Adipocyte (in vitro differentiated cells): ENCODE data around the gene ZNF92.
A peak's percentile ranks its signal among the peaks of the same experiment; 100 is the strongest.
"Not testable (repeated sequence)": the region's sequence is repeated elsewhere in the genome, so short reads cannot be mapped to it uniquely, and the experiment has no call there.

Experiments used
- DNase-seq: peaks from one replicate; pipeline ENCODE4 v3.0.0-alpha.2; 2015; ENCODE audit warnings: low read depth
- H3K27me3 ChIP-seq: replicated peaks from 2 replicates; pipeline ENCODE4 v1.7.0; 2013; ENCODE audit warnings: mild to moderate bottlenecking, low read length, moderate library complexity; ENCODE audit not compliant: control insufficient read depth, insufficient read depth
- H3K36me3 ChIP-seq: 2 replicates; pipeline ENCODE4 v1.7.0; 2013; ENCODE audit warnings: low read length, mild to moderate bottlenecking, moderate library complexity; ENCODE audit not compliant: control insufficient read depth, insufficient read depth, severe bottlenecking
- H3K4me1 ChIP-seq: 2 replicates; pipeline ENCODE4 v1.7.0; 2013; ENCODE audit warnings: mild to moderate bottlenecking, low read length, moderate library complexity; ENCODE audit not compliant: control insufficient read depth, insufficient read depth
- H3K4me3 ChIP-seq: 2 replicates; pipeline ENCODE4 v1.7.0; 2013; ENCODE audit warnings: mild to moderate bottlenecking, low read length, moderate library complexity
- H3K9ac ChIP-seq: 2 replicates; pipeline ENCODE4 v1.7.0; 2013; ENCODE audit warnings: mild to moderate bottlenecking, low read length, moderate library complexity
- H3K9me3 ChIP-seq: 2 replicates; pipeline ENCODE4 v1.7.0; 2013; ENCODE audit warnings: mild to moderate bottlenecking, low read length, moderate library complexity; ENCODE audit not compliant: control insufficient read depth

Gene ZNF92

GRCh38 chr7:65429642-65430343, 56.1 kb downstream of the ZNF92 start:
- Histone ChIP-seq H3K36me3 (no peaks in the 10 kb centered on the region), H3K9ac (no peak overlapping the region), H3K27me3 (peaks cover 4% of the 10 kb centered on the region), H3K9me3 (peaks cover 9% of the 10 kb centered on the region), H3K4me3 (no peak overlapping the region), H3K4me1 (no peaks in the 10 kb centered on the region)
- DNase-seq = no peak

DNA sequence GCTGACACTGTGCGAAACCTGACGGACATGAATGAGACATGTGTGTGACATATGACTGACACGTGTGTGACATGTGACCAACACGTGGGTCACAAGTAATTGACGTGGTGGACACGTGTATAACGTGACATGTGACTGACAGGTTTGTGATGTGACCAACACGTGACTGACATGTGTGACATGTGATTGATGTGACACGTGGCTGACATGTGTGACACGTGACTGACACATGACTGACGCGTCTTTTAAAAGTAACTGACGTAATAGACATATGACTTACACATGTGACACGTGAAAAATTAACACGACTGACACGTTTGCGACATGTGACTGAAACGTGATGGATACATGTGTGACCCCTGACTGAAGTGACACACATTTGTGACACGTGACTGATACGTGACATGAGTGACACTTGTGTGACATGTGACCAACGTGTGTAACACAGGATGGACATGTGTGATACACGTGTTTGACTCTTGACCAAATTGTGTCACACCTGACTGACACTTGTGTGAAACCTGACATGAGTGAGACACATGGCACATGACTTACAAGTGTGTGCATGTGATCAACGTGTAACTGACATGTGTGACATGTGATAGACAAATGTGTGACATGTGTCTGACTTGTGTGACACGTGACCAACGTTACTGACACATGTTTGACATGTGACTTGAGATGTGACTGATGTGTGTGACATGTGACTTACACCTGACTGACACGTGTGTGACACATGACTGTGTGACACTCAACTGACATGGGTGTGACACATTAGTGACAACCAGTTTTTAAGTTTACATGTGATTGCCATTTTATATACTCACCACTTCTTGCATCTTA, 56.9 kb downstream of the ZNF92 start:
- H3K27me3 ChIP-seq = peaks cover 4% of the 10 kb centered on the region
- no peaks in the 10 kb centered on the region for H3K36me3 ChIP-seq
- no peak overlapping the region for H3K4me3 ChIP-seq
- no peak overlapping the region for H3K9ac ChIP-seq
- no peak for DNase-seq
- peaks cover 8% of the 10 kb centered on the region for H3K9me3 ChIP-seq
- H3K4me1 ChIP-seq = no peaks in the 10 kb centered on the region

- no peak overlapping the region for H3K4me3 ChIP-seq
- DNase-seq = no peak
- no peak overlapping the region for H3K9ac ChIP-seq
- H3K27me3 ChIP-seq = peaks cover 4% of the 10 kb centered on the region
- no peaks in the 10 kb centered on the region for H3K36me3 ChIP-seq
- H3K4me1 ChIP-seq = peaks cover 13% of the 10 kb centered on the region
- no peaks in the 10 kb centered on the region for H3K9me3 ChIP-seq
These were observed 60.7 kb downstream of the ZNF92 start for GRCh38 chr7:65434307-65434706.

- no peaks in the 10 kb centered on the region for H3K36me3 ChIP-seq
- no peaks in the 10 kb centered on the region for H3K9me3 ChIP-seq
- H3K4me1 ChIP-seq = peaks cover 19% of the 10 kb centered on the region
- no peak for DNase-seq
- no peak overlapping the region for H3K9ac ChIP-seq
- H3K4me3 ChIP-seq = no peak overlapping the region
- H3K27me3 ChIP-seq = peaks cover 4% of the 10 kb centered on the region
These were observed 62.5 kb downstream of the ZNF92 start for GRCh38 chr7:65436163-65436562.

DNA sequence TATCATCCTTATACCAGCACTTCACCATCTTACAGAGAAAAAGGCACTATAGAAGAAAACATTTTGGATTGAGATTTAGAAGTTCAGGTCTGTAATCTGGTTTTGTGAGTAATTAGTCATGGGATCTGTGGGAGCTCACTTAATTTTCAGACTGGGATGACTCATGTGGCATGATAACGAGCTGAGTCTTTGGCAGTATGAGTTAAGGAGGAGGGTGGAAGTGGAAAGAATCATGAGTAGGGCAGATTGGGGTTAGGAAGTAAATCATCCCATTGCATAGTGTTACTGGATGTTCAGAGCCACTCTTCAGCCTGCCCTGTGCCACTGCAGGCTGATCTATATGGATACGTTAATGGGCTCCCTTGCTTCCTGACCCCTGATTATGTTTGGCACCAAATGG, 64.9 kb downstream of the ZNF92 start:
- no peak overlapping the region for H3K4me3 ChIP-seq
- no peak overlapping the region for H3K9ac ChIP-seq
- H3K27me3 ChIP-seq = peaks cover 4% of the 10 kb centered on the region
- H3K36me3 ChIP-seq = no peaks in the 10 kb centered on the region
- H3K9me3 ChIP-seq = no peaks in the 10 kb centered on the region
- H3K4me1 ChIP-seq = peaks cover 22% of the 10 kb centered on the region
- peak; percentile 41 for DNase-seq

GRCh38 chr7:65441010-65441409, 67.4 kb downstream of the ZNF92 start:
- Histone ChIP-seq H3K9me3 (no peaks in the 10 kb centered on the region), H3K4me1 (peaks cover 22% of the 10 kb centered on the region), H3K4me3 (no peak overlapping the region), H3K27me3 (no peaks in the 10 kb centered on the region), H3K36me3 (no peaks in the 10 kb centered on the region), H3K9ac (no peak overlapping the region)
- no peak for DNase-seq

DNA sequence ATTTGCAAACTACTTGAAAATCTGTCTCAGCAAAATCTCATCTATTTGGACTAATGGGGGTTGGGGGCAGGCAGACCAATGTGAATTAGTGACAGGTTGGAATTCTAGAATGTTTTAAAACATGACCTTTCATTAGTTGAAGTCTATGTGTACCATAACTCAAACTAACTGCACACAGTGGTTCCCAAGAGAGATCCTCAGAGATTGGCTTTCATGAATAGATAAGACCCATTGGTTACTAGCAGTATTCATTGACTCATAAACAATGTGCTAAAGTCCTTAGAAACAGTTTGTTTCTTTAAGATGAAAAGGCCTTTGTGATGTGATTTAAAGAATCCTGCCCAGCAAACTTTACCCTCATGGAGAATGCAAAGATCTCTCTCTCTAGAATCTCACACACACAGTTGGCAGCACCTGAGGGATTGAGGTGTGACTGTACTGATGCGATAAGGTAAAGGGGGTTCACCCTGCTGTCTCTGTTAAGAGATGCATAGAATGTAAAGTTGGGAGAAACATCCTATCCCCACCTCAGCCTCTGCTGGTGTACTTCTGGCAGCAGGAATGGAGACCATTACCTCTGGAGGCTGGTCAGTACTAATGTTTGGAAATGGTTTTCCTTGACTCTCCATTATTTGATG, 70.7 kb downstream of the ZNF92 start:
- no peaks in the 10 kb centered on the region for H3K27me3 ChIP-seq
- H3K9ac ChIP-seq = no peak overlapping the region
- H3K36me3 ChIP-seq = no peaks in the 10 kb centered on the region
- H3K4me1 ChIP-seq = peaks cover 9% of the 10 kb centered on the region
- no peaks in the 10 kb centered on the region for H3K9me3 ChIP-seq
- no peak overlapping the region for H3K4me3 ChIP-seq
- DNase-seq = no peak

DNA sequence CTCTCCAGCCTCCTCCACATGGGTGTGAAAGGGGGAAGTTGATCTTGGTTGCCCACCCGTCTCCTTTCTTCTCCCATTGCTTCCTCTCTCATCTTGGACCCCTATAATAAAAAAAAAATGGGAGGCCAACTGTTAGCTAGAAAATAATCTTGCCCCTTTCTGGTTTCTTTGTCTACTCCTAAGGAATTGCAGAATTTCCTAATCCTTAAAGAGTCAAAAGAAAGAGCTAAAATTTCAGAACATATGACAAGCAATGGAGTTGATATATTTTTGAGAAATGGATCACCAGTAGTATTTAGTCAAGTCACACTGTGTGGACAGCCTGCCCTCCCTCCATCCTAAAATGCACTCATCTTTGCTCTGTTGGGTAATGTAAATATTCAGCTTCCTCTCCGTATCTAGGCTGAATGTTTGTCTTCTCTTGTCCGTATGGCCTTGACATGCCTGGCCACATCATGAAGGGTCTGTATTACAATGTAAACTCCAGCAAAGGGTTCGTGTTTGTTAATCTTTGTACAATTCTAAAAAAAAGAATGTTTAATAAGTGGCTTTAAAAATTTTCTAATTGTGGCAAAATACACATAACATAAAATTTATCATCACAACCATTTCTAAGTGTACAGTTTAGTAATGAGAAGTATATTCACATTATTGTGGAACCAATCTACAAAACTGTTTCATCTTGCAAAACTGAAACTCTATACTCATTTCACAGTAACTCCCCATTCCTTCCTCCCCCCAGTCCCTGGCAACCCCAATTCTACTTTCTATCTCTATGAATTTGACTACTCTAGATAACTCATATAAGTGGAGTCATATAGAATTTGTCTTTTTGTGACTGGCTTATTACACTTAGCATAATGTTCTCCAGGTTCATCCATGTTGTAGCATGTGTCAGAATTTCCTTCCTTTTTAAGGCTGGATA, 71.5 kb downstream of the ZNF92 start:
- Histone ChIP-seq H3K9ac (no peak overlapping the region), H3K4me3 (no peak overlapping the region), H3K27me3 (no peaks in the 10 kb centered on the region), H3K4me1 (peaks cover 9% of the 10 kb centered on the region), H3K36me3 (no peaks in the 10 kb centered on the region), H3K9me3 (no peaks in the 10 kb centered on the region)
- DNase-seq = no peak

- H3K9ac ChIP-seq, H3K9me3 ChIP-seq, DNase-seq, H3K4me1 ChIP-seq, H3K4me3 ChIP-seq, H3K27me3 ChIP-seq, H3K36me3 ChIP-seq: not testable (repeated sequence)
These were observed 73.4 kb downstream of the ZNF92 start for GRCh38 chr7:65447041-65447440.

- peak; percentile 33 for DNase-seq
- Histone ChIP-seq H3K9ac (no peak overlapping the region), H3K9me3 (no peaks in the 10 kb centered on the region), H3K27me3 (peaks cover 5% of the 10 kb centered on the region), H3K36me3 (no peaks in the 10 kb centered on the region), H3K4me1 (no peaks in the 10 kb centered on the region), H3K4me3 (no peak overlapping the region)
These were observed 75.3 kb downstream of the ZNF92 start for GRCh38 chr7:65448816-65449504.
